Right cardiac atrium (tissue), 5 donors: ENCODE measurements around the gene KLHL30. TPM values are rescaled to one million over a fixed set of nuclear protein-coding genes. Genes with fewer than 3 reads are reported as not detected.
A peak's percentile ranks its signal among the peaks of the same experiment; 100 is the strongest.
"Not testable (repeated sequence)": the region's sequence is repeated elsewhere in the genome, so short reads cannot be mapped to it uniquely, and the experiment has no call there.

Experiments used
- ATAC-seq, 2 donors: fragments of 200-7000 bp; cut with Tn5 transposase; one replicate each; pipeline versions ENCODE4 v1.8.0 to v1.9.1; 2020; ENCODE audit warnings: moderate library complexity in 2 of 2, mild to moderate bottlenecking in 1 of 2
- DNase-seq, 3 donors: peaks; one replicate each; pipeline ENCODE4 v3.0.0-alpha.2; 2020
- H3K27ac ChIP-seq: one replicate; pipeline ENCODE4 v1.5.1; 2013; ENCODE audit warnings: mild to moderate bottlenecking, low read length, control low read depth, moderate library complexity
- H3K27me3 ChIP-seq: one replicate; pipeline ENCODE4 v1.6.1; 2013; ENCODE audit not compliant: control insufficient read depth, insufficient read depth
- H3K4me1 ChIP-seq: one replicate; pipeline ENCODE4 v1.6.1; 2013; ENCODE audit warnings: low read length; ENCODE audit not compliant: control insufficient read depth, insufficient read depth
- H3K4me3 ChIP-seq: one replicate; pipeline ENCODE4 v1.5.1; 2013; ENCODE audit warnings: low read length, control low read depth
- H3K9me3 ChIP-seq: one replicate; pipeline ENCODE4 v1.6.1; 2013; ENCODE audit warnings: low read length; ENCODE audit not compliant: control insufficient read depth
- WGBS: extraction: QIAGEN DNeasy Blood & Tissue Kit; methylation state at CpG from one replicate; pipeline ENCODE4 v1.1.7; 2013; 5-methylcytosine and 5-hydroxymethylcytosine counted together
- intact Hi-C, 4 donors: fragments of 100-400 bp; cut with DNase I; formaldehyde crosslinking; loops; one replicate each; pipeline versions ENCODE4 v1.11.0 to v1.14.0; 2022 to 2023
- polyA plus RNA-seq: library from polyadenylated mRNA; stranded (reverse); fragments of 200-250 nt; gene quantifications from one replicate; pipeline ENCODE4 v1.2.3, GENCODE V29; 2013
- total RNA-seq, 4 donors: library from RNA; stranded (reverse); fragmentation: NEBNext Ultra II Directional; extraction: Animal tissue kit (Norgen Biotek cat#: 25700); gene quantifications; one replicate each; pipeline ENCODE4 v1.2.1, GENCODE V29; 2021
- donor health status: healthy with polysubstance abuse.
- donor health status: DM: no; HTN: yes; CAD: no.
- donor health status: DM: no; HTN: no; CAD: no.
- donor health status: DM: no; HTN: yes; CAD: no; lungs with severe emphysema.
- donor health status: DM: yes; HTN: yes; CAD: no.

The KLHL30 gene
- total and polyA plus RNA-seq, 5 donors = 15.9 to 34.4 (median 18.7) TPM

DNA sequence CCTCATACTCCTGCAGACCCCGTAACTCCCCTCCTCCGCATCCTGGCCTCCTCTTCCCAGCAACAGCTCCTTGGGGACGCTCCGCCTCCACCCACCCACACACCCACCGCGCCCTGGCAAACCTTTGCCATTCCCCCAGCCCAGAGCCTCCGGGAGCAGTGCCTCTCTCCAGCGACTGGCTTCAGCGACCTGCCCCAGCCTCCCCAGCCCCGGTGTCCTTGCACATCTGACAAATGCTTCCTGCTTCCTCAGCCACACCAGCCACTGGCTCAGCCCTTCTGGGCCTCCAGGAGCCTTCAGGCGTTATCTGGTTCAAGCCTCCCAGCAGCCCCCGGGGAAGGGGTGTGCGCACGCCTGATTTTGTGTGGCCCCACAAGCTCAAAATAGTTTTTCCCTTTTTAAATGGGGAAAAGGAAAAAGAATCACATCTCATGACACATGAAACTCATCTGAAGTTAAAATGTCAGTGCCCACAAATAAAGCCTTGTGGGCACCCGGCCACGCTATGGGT, 24.1 kb upstream of the KLHL30 start:
- DNase-seq (peak in 2 of 3 donors; percentile 7 to 46), ATAC-seq (peak in 1 of 2 donors; percentile 16)
- H3K4me3 ChIP-seq = no peak overlapping the region
- 67% methylated on average over 16 of the region's 16 CpGs for WGBS
- no peaks in the 10 kb centered on the region for H3K4me1 ChIP-seq
- intact Hi-C loops = no loop called here
- no peaks in the 10 kb centered on the region for H3K9me3 ChIP-seq
- no peaks in the 10 kb centered on the region for H3K27me3 ChIP-seq
- H3K27ac ChIP-seq = no peak overlapping the region

DNA sequence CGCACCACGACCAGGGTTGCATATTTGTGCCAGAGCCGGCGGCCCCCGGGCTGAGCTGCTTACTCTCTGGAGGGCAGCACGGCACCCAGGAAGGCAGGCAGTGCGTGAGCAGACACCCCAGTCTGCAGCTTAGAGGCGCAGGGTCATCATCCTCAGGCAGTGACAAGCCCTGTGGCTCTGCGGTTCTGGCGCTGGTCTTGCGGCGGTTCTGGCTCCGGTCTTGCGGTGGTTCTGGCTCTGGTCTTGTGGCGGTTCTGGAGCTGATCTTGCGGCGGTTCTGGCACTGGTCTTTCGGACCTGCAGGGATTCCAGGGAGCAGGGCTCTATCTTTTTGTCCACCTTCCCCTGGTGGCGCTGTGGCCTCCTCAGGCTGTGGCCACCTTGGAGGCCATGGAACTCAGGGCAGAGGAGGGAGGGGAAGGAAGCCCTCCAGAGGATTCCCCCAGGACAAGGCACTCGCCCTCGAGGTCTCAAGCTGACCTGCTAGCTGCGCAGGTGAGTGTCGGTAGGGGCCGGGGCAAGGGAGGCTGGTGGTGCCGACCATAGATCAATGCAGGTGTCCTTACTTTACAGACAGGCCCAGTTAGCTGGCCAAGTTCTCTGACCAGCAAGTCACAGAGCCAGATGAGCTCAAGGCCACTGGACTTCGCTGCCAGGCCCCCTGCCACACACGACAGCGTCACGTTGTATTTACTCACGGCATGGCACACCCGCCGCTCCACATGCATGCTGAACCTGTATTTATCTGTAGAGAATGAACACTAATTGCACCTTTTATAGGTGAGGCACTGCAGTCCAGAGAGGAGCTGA, 23.4 kb upstream of the KLHL30 start:
- ATAC-seq (no peak), DNase-seq (peak in 2 of 3 donors; percentile 33 to 35)
- Histone ChIP-seq H3K4me1 (no peaks in the 10 kb centered on the region), H3K27me3 (no peaks in the 10 kb centered on the region), H3K27ac (no peak overlapping the region), H3K4me3 (no peak overlapping the region), H3K9me3 (no peaks in the 10 kb centered on the region)
- intact Hi-C loops = no loop called here
- WGBS = 89% methylated on average over 32 of the region's 32 CpGs

DNA sequence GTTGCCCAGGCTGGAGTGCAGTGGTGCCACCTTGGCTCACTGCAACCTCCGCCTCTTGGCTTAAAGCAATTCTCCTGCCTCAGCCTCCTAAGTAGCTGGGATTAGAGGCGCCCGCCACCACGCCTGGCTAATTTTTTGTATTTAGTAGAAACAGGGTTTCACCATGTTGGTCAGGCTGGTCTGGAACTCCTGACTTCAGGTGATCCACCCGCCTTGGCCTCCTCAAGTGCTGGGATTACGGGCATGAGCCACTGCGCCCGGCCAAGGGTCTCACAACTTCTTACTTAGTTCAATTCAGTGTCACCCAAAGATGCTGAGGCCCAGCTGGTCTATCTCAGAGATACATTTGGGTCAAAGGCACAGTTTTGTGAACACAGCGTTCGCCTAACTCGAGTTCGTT, 22.8 kb upstream of the KLHL30 start:
- H3K9me3 ChIP-seq, H3K27ac ChIP-seq, H3K27me3 ChIP-seq, H3K4me1 ChIP-seq, ATAC-seq, H3K4me3 ChIP-seq, intact Hi-C loops: not testable (repeated sequence)
- 94% methylated on average over 12 of the region's 12 CpGs for WGBS
- peak in 2 of 3 donors; percentile 4 to 20 for DNase-seq

DNA sequence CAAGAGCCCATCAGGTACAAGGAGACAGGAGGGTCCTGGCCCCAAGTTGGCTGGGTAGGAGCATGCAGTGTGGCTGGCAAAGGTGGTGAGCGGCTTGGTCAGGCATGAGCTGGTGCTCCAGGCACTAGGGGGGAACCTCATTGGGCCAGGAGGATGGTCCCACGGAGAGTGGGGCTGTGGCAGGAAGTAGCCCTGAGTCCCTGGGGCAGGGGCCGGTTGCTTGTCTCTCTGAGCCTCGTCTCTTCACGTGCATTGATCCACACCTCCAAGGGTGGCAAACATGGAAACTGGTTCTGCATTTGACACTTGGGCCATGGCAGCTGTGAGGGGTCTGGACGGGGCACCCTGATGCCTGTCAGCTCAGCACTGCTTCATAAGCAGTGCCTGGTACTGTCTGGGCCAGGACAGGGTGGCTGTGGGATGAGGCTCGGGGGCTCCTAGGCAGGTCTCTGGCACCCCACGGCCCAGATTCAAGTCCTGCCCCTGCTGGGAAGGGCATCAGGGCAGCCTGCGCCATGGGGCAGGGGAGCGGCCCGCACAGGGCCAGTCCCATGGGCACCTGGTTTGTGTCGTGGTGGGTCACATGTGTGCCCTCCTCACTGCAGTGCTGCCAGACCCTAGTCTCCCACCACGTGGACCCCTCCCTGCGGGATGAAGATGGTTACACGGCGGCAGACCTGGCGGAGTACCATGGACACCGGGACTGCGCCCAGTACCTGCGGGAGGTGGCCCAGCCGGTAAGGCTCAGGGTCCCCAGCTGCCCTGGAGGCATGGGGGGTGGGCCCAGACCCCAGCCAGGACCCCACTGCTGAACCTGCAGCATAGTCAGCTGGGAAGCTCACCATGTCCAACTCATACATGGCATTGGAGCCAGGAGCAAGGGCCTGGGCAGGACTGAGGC, 21.9 kb upstream of the KLHL30 start:
- WGBS = 87% methylated on average over 21 of the region's 21 CpGs
- Histone ChIP-seq H3K4me3 (no peak overlapping the region), H3K27ac (no peak overlapping the region), H3K27me3 (no peaks in the 10 kb centered on the region), H3K4me1 (no peaks in the 10 kb centered on the region), H3K9me3 (no peaks in the 10 kb centered on the region)
- DNase-seq (peak; percentile 11 to 45 (median 23)), ATAC-seq (no peak)
- intact Hi-C loops = no loop called here

DNA sequence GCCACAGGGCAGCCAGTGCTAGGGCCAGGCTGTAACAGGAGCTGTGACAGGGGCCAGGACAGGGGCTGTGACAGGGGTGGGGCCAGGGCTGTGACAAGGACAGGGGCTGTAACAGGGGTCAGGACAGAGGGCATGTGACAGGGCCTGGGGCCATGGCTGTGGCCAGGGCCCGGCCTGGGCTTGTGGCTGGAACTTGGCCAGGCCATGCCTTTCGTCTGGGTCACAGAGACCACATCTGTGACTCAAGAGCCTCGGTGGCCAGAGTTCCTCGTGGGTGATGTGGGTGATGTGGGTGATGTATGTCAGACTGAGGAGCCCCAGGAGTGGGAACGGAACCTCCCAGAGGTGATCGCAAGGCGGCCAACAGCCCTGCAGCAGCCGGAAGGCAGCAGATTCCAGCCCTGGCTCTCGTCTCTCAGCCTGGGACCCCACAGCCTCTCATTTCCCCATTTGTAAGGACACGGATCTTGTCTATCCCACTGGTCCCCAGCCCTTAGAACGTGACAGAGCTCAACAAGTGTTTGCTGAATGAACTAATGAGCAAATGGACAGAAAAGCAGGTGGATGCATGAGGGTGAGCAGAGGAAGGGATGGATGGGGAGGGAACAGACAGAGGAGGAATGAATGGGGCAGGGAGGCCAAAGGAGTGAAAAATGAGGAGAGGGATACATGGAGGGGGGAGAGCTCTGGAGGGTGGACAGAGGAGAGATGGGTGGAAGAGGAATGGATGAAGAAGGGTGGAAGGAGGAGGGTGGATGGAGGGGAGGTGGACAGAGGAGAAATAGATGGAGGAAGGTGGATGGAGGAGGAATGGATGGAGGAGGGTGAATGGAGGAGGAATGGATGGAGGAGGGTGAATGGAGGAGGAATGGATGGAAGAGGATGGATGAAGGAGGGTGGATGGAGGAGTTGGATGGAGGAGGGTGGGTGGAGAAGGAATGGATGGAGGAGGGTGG, 21.0 kb upstream of the KLHL30 start:
- DNase-seq = peak in 2 of 3 donors; percentile 27 to 29

DNA sequence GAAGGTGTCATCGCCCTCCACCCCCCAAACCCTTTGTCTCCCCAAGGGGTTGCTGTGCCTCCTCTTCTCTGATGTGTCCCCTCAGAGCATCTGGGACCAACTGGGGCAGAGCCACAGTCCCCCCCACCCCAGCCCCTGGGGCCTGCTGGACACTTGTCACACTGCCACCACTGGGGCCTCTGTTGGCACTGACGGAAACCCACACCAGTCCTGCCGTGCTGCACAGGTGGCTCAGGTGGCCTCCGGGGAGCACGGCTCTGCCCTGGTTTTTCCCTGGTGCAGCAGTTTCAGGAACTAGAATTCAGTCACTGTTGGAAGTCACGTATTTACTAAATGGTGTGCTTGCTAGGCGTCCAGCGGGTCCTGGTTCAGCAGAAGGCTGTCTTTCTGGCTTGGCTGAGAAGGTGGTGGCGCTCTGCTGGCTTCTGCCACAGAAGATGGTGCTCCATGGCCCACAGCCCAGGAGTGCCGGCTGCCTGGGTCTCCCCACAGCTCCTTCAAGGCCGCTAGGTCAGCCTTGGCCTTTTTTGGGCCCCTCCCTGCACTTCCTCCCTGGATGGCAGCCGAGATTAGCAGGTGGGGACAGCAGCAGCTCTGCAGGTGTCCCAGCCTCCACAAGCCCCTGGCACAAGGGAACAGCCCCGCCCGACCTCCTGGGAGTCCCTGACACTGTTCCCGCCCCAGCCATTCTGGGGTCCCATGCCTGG, 18.6 kb upstream of the KLHL30 start:
- intact Hi-C loops = loop anchor here in 1 of 4 donors (10.0 kb wide), 1 partner anchor 145 kb away; no protein-coding TSS in a partner anchor
- no peak overlapping the region for H3K4me3 ChIP-seq
- H3K27ac ChIP-seq = no peak overlapping the region
- H3K9me3 ChIP-seq = no peaks in the 10 kb centered on the region
- H3K27me3 ChIP-seq = no peaks in the 10 kb centered on the region
- 66% methylated on average over 15 of the region's 15 CpGs for WGBS
- peak; percentile 9 to 59 (median 48) for DNase-seq
- no peaks in the 10 kb centered on the region for H3K4me1 ChIP-seq
- no peak for ATAC-seq

More for the DNA sequence above, 21.0 kb upstream of the KLHL30 start:
- Histone ChIP-seq H3K4me1 (no peaks in the 10 kb centered on the region), H3K27me3 (no peaks in the 10 kb centered on the region), H3K9me3 (no peaks in the 10 kb centered on the region), H3K4me3 (no peak overlapping the region), H3K27ac (no peak overlapping the region)
- WGBS = 72% methylated on average over 11 of the region's 11 CpGs
- ATAC-seq = no peak
- intact Hi-C loops = no loop called here

DNA sequence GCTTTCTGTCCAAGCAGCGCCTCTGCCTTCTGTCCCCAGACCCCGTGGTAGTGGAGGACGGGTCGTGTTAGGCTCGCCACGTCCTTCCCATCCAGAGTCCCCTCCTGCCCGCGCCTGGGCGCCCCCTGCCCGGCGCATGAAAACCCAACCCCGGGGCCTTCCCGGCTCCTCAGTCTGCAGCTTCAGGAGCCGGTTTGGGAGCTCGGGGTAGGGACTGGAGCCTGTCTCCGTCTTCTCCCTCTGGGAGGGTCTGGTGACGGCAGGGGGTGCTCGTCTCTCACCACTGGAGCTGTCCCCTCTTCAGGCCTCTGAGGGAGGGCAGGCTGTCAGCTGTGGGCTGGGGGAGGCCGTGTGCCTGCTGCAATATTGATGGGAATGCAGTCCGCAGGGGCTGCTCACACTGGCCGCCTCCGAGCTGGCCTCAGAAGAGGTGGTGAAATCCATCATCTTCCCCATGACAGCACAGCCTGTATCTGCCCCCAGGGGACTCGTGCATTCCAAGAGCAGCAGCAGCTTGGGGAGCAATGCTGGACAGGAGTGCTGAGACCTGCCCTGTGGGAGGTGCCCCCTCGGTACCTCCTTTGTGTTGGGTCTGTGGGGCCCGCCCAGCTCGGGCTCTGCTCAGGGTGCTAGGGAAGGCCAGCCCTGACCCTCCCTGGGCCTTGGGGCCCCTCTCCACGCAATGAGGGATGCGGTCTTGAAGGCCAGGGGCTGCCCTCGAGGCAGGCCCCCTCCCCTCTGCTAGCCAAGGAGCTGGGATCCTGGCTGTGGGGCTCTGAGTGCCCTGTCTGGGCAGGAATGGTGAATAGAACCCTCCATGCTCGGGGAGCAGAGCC, 17.8 kb upstream of the KLHL30 start:
- peak; percentile 29 to 75 (median 72) for DNase-seq
- peak; percentile 26 to 47 for ATAC-seq
- 41% methylated on average over 30 of the region's 30 CpGs for WGBS
- no peaks in the 10 kb centered on the region for H3K4me1 ChIP-seq
- intact Hi-C loops = loop anchor here in 1 of 4 donors (10.0 kb wide), 1 partner anchor 144 kb away; no protein-coding TSS in a partner anchor
- H3K9me3 ChIP-seq = no peaks in the 10 kb centered on the region
- H3K27me3 ChIP-seq = no peaks in the 10 kb centered on the region
- no peak overlapping the region for H3K4me3 ChIP-seq
- no peak overlapping the region for H3K27ac ChIP-seq

DNA sequence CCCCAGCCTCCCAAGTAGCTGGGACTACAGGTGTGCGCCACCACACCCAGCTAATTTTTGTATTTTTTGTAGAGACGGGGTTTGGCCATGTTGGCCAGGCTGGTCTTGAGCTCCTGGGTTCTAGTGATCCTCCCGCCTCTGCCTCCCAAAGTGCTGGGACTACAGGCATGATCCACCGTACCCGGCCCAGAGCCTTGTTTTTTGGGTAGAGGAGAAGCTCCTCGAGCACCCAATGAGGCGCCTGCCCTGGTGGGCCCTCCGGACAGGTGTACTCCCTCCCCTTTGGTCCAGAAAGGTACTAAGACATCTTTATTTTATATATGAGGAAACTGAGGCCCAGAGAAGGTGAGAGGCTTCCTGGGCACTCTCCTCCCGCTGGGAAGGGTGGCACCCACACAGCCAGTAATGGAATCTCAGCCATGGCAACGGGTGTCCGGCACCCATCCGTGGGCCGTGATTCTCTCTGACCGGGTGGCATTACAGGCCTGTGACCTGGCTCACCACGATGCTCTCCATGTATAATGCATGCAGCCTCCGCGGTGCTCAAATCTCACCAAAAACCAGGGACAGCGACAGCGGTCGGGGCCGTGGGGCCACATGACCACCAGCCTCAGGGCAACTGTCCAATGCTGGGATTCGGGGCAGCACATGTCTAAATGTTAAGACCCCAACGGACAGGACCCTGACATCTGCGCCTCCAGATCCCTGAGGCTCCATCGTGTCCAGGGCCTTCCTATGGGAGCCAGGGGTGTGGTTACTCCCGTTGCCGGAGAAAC, 16.8 kb upstream of the KLHL30 start:
- no peak overlapping the region for H3K27ac ChIP-seq
- peak; percentile 6 to 29 (median 27) for DNase-seq
- H3K4me1 ChIP-seq = no peaks in the 10 kb centered on the region

More for the DNA sequence above, 16.8 kb upstream of the KLHL30 start:
- intact Hi-C loops = loop anchor here in 1 of 4 donors (10.0 kb wide), 1 partner anchor 143 kb away; no protein-coding TSS in a partner anchor
- Histone ChIP-seq H3K9me3 (no peaks in the 10 kb centered on the region), H3K4me3 (no peak overlapping the region), H3K27me3 (no peaks in the 10 kb centered on the region)
- WGBS = 88% methylated on average over 27 of the region's 27 CpGs
- ATAC-seq = no peak
